Activated naive CD8-positive, alpha-beta T cell treated with anti-CD3 and anti-CD28 coated beads, Interleukin-2, amount 50 U/mL, for 16 hours (primary cell): ENCODE measurements around the gene PGBD5.

Experiments used
- DNase-seq: peaks from one replicate; pipeline ENCODE4 v3.0.0-alpha.2; 2020; ENCODE audit warnings: low read depth, low spot score

The PGBD5 gene

GRCh38 chr1:230301822-230302221, 124.3 kb downstream of the PGBD5 start:
- DNase-seq, result no peak

- DNase-seq, result no peak
Measured at GRCh38 chr1:230301322-230301721, 124.8 kb downstream of the PGBD5 start.

GRCh38 chr1:230300322-230301301, 125.5 kb downstream of the PGBD5 start:
- DNase-seq, result no peak

GRCh38 chr1:230299191-230300006, 126.7 kb downstream of the PGBD5 start:
- DNase-seq, result no peak

- DNase-seq, result no peak
Measured at GRCh38 chr1:230295367-230295766, 130.8 kb downstream of the PGBD5 start.

GRCh38 chr1:230293390-230293700, 132.8 kb downstream of the PGBD5 start:
- DNase-seq, result no peak

- no peak for DNase-seq
Measured at GRCh38 chr1:230292689-230293389, 133.3 kb downstream of the PGBD5 start.

GRCh38 chr1:230291731-230292620, 134.2 kb downstream of the PGBD5 start:
- no peak for DNase-seq

- DNase-seq, result no peak
Measured at GRCh38 chr1:230289350-230289644, 136.8 kb downstream of the PGBD5 start.

GRCh38 chr1:230288641-230289349, 137.3 kb downstream of the PGBD5 start:
- DNase-seq, result no peak

- no peak for DNase-seq
Measured at GRCh38 chr1:230287674-230288315, 138.3 kb downstream of the PGBD5 start.

GRCh38 chr1:230286890-230287269, 139.3 kb downstream of the PGBD5 start:
- DNase-seq, result no peak

- DNase-seq, result no peak
Measured at GRCh38 chr1:230286166-230286889, 139.8 kb downstream of the PGBD5 start.

GRCh38 chr1:230285351-230285750, 140.8 kb downstream of the PGBD5 start:
- DNase-seq, result no peak

GRCh38 chr1:230284891-230285290, 141.2 kb downstream of the PGBD5 start:
- DNase-seq, result no peak

GRCh38 chr1:230283678-230284077, 142.5 kb downstream of the PGBD5 start:
- no peak for DNase-seq

- no peak for DNase-seq
Measured at GRCh38 chr1:230282157-230282556, 144.0 kb downstream of the PGBD5 start.

- DNase-seq, result no peak
Measured at GRCh38 chr1:230281556-230281955, 144.6 kb downstream of the PGBD5 start.

GRCh38 chr1:230280906-230281413, 145.2 kb downstream of the PGBD5 start:
- DNase-seq, result no peak
